Stimulated activated CD4-positive, alpha-beta T cell treated with anti-CD3 and anti-CD28 coated beads, Interleukin-1b, Interleukin-23, amount 100 ng/mL, for 1 hour (primary cell): Measurements from ENCODE around the gene MRPL55.

ENCODE experiments used
- DNase-seq, 2 donors: peaks; one replicate each; pipeline ENCODE4 v3.0.0-alpha.2; 2020; ENCODE audit warnings: low read depth in 2 of 2

MRPL55 gene

GRCh38 chr1:228100822-228101613, 8.1 kb downstream of the MRPL55 start:
- no peak for DNase-seq

GRCh38 chr1:228099331-228099732, 9.8 kb downstream of the MRPL55 start:
- no peak for DNase-seq

- DNase-seq = no peak
Measured at GRCh38 chr1:228098323-228098931, 10.7 kb downstream of the MRPL55 start.

GRCh38 chr1:228097333-228098081, 11.6 kb downstream of the MRPL55 start:
- DNase-seq = no peak

- DNase-seq = no peak
Measured at GRCh38 chr1:228096416-228097332, 12.4 kb downstream of the MRPL55 start.

- DNase-seq = no peak
Measured at GRCh38 chr1:228095938-228096337, 13.2 kb downstream of the MRPL55 start.

- no peak for DNase-seq
Measured at GRCh38 chr1:228095161-228095560, 13.9 kb downstream of the MRPL55 start.

GRCh38 chr1:228094432-228095016, 14.6 kb downstream of the MRPL55 start:
- DNase-seq = no peak

GRCh38 chr1:228093050-228093906, 15.8 kb downstream of the MRPL55 start:
- no peak for DNase-seq

GRCh38 chr1:228092342-228093049, 16.6 kb downstream of the MRPL55 start:
- DNase-seq = no peak

GRCh38 chr1:228091084-228091483, 18.0 kb downstream of the MRPL55 start:
- DNase-seq = no peak

- DNase-seq = no peak
Measured at GRCh38 chr1:228090613-228091081, 18.5 kb downstream of the MRPL55 start.

- no peak for DNase-seq
Measured at GRCh38 chr1:228089519-228090380, 19.3 kb downstream of the MRPL55 start.

- no peak for DNase-seq
Measured at GRCh38 chr1:228088586-228089498, 20.3 kb downstream of the MRPL55 start.

- DNase-seq = no peak
Measured at GRCh38 chr1:228087771-228088251, 21.3 kb downstream of the MRPL55 start.

- no peak for DNase-seq
Measured at GRCh38 chr1:228085287-228085951, 23.7 kb downstream of the MRPL55 start.

GRCh38 chr1:228084797-228085196, 24.3 kb downstream of the MRPL55 start:
- DNase-seq = no peak
